ENCODE measurements around the gene WNT9B. TPM values are rescaled to one million over a fixed set of nuclear protein-coding genes. Genes with fewer than 3 reads are reported as not detected.

WNT9B gene
- total RNA-seq, 2 experiments from 2014 or later = not detected

DNA sequence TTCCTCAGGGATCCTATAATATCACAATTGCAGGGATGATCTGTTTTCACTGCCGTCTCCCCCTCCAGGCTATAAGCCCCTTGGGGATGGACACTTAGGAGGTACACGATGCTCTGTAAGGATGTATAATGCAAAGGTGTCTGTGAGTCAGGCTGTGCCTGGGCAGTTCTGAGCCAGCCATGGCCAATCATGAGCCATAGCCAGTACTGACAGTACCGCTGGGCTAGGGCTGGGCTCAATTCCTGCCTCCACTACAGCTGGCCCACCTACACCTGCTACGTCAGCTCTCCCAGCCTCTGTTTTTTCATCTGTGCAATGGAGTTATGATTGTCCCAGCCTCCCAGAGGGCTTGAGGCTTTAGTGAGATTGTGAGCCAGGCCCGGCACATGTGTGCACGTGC, 2.8 kb upstream of the WNT9B start:
- CTCF ChIA-PET = no interaction called here
- peaks cover 41 to 57% of the 10 kb centered on the region in 2 experiments for H3K27me3 ChIP-seq (ENCODE audit: control insufficient read depth in 1 of 2, insufficient read depth in 2 of 2, low read length in 2 of 2)
- no peak overlapping the region for H3K27ac ChIP-seq (ENCODE audit: low read depth in 1 of 2, low read length in 2 of 2)
- H3K9me3 Mint-ChIP-seq = no peaks in the 10 kb centered on the region
- H3K4me3 ChIP-seq (ENCODE audit: low read length) = no peak overlapping the region
- intact Hi-C loops (cut with DNase I, micrococcal nuclease) = no loop called here
- H3K9me3 ChIP-seq (ENCODE audit: control insufficient read depth in 1 of 2, insufficient read depth in 1 of 2, low read length in 2 of 2) = peaks cover under 1 to 11% of the 10 kb centered on the region in 2 experiments
- no peaks in the 10 kb centered on the region for H3K36me3 ChIP-seq (ENCODE audit: insufficient read depth, low read length)
- H3K4me1 ChIP-seq (ENCODE audit: insufficient read depth, low read length) = peaks cover 12% of the 10 kb centered on the region
- H3K27me3 Mint-ChIP-seq = peaks cover 87% of the 10 kb centered on the region
- DNase-seq = no peak
- TF ChIP-seq, protein P1, sequence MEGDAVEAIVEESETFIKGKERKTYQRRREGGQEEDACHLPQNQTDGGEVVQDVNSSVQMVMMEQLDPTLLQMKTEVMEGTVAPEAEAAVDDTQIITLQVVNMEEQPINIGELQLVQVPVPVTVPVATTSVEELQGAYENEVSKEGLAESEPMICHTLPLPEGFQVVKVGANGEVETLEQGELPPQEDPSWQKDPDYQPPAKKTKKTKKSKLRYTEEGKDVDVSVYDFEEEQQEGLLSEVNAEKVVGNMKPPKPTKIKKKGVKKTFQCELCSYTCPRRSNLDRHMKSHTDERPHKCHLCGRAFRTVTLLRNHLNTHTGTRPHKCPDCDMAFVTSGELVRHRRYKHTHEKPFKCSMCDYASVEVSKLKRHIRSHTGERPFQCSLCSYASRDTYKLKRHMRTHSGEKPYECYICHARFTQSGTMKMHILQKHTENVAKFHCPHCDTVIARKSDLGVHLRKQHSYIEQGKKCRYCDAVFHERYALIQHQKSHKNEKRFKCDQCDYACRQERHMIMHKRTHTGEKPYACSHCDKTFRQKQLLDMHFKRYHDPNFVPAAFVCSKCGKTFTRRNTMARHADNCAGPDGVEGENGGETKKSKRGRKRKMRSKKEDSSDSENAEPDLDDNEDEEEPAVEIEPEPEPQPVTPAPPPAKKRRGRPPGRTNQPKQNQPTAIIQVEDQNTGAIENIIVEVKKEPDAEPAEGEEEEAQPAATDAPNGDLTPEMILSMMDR (IDR thresholded peaks at IDR 0.05) = no peak
- no peak overlapping the region for H3K27ac Mint-ChIP-seq
- no peak overlapping the region for H3K4me3 Mint-ChIP-seq
- POLR2A ChIA-PET = no interaction called here
- no peaks in the 10 kb centered on the region for H3K36me3 Mint-ChIP-seq (ENCODE audit: low read depth)
- ATAC-seq (ENCODE audit: poor library complexity) = no peak
- H3K4me1 Mint-ChIP-seq (ENCODE audit: low read depth) = peaks cover 5% of the 10 kb centered on the region

DNA sequence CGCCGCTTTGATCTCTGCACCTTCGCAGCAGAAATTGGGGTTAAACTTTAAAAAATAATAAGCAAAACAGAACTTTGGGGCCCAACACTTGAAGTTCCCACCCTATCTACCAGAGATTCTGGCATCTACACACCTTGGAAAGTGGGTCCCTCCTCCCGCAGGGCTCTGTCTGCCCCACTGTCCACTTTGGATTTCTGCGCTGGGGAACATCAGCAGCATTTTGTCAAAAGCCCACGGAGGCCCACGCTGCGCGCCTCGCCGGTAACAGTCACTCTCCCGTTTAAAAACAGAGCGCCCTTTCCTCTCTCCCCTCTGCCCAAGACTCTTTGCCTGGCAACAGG, 725 bp upstream of the WNT9B start:
- no peaks in the 10 kb centered on the region for H3K36me3 ChIP-seq (ENCODE audit: insufficient read depth, low read length)
- Mint-ChIP-seq H3K9me3 (no peaks in the 10 kb centered on the region), H3K27me3 (peaks cover 91% of the 10 kb centered on the region), H3K4me1 (ENCODE audit: low read depth) (peaks cover 5% of the 10 kb centered on the region), H3K36me3 (ENCODE audit: low read depth) (no peaks in the 10 kb centered on the region), H3K4me3 (peak overlapping the region; percentile 62), H3K27ac (no peak overlapping the region)
- H3K4me1 ChIP-seq (ENCODE audit: insufficient read depth, low read length) = peaks cover 12% of the 10 kb centered on the region
- H3K4me3 ChIP-seq (ENCODE audit: low read length) = no peak overlapping the region
- intact Hi-C loops (cut with DNase I, micrococcal nuclease) = no loop called here
- TF ChIP-seq, protein P1 (IDR thresholded peaks at IDR 0.05) = no peak
- no peak for DNase-seq
- no peak overlapping the region for H3K27ac ChIP-seq (ENCODE audit: low read depth in 1 of 2, low read length in 2 of 2)
- H3K27me3 ChIP-seq (ENCODE audit: control insufficient read depth in 1 of 2, insufficient read depth in 2 of 2, low read length in 2 of 2) = peaks cover 52 to 57% of the 10 kb centered on the region in 2 experiments
- ATAC-seq (ENCODE audit: poor library complexity) = no peak
- ChIA-PET POLR2A (no interaction called here), CTCF (no interaction called here)
- H3K9me3 ChIP-seq (ENCODE audit: control insufficient read depth in 1 of 2, insufficient read depth in 1 of 2, low read length in 2 of 2) = peaks cover 0 to 11% of the 10 kb centered on the region in 2 experiments

DNA sequence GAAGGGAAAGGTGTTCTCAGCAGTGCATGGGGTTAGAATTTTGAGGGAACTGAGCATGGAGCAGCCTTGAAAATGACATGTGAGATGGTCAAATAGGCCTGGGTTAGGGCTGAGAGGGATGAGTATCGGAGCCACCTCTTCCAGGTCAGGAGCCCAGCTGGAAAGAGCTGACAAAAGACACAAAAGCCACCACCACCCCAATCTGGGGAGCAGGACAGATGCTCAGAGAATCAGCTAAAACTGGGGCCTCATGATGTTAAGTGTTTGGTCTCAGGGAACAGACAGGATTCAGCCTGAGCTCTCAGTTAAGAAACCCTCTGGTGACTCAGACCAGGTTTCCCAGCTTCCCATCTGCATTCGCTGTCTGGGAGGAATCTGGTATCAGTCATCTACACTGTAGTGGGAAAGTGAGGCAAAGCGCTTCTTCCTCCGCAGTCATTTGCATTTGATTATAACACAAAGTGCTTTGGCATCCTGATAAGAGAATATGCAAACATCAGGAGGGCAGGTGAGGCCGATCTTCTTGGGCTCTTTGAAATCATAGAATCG, 2.6 kb downstream of the WNT9B start:
- Histone ChIP-seq H3K4me3 (ENCODE audit: low read length) (no peak overlapping the region), H3K4me1 (ENCODE audit: insufficient read depth, low read length) (peaks cover 12% of the 10 kb centered on the region), H3K9me3 (ENCODE audit: control insufficient read depth in 1 of 2, insufficient read depth in 1 of 2, low read length in 2 of 2) (peaks cover 0 to 11% of the 10 kb centered on the region in 2 experiments), H3K36me3 (ENCODE audit: insufficient read depth, low read length) (no peaks in the 10 kb centered on the region), H3K27me3 (ENCODE audit: control insufficient read depth in 1 of 2, insufficient read depth in 2 of 2, low read length in 2 of 2) (peaks cover 36% of the 10 kb centered on the region in 2 experiments), H3K27ac (ENCODE audit: low read depth in 1 of 2, low read length in 2 of 2) (no peak overlapping the region)
- Mint-ChIP-seq H3K36me3 (ENCODE audit: low read depth) (no peaks in the 10 kb centered on the region), H3K9me3 (no peaks in the 10 kb centered on the region), H3K27ac (no peak overlapping the region), H3K27me3 (peaks cover 82% of the 10 kb centered on the region), H3K4me1 (ENCODE audit: low read depth) (peaks cover 5% of the 10 kb centered on the region), H3K4me3 (no peak overlapping the region)
- POLR2A ChIA-PET = no interaction called here
- TF ChIP-seq, protein P1 (IDR thresholded peaks at IDR 0.05) = no peak
- intact Hi-C loops (cut with DNase I, micrococcal nuclease) = no loop called here
- DNase-seq (no peak), ATAC-seq (ENCODE audit: poor library complexity) (no peak)
- CTCF ChIA-PET = no interaction called here

All from CD4-positive, alpha-beta T cell (primary cell).